Kidney glomerular epithelial cell (primary cell): ENCODE data around the gene ZNF230.

Source experiments
- DNase-seq: peaks from one replicate; lab custom pipeline; 2025; lab: John Stamatoyannopoulos, UW

Gene ZNF230

GRCh38 chr19:44002566-44003460, at the start of gene ZNF230:
Gene ZNF230 (plus strand): TSS chr19:44002957. CDS start chr19:44007079, 4,122 bp downstream.
- peak; percentile 98 for DNase-seq

- no peak for DNase-seq
Measured at GRCh38 chr19:43956827-43957226, 45.9 kb upstream of the ZNF230 start.

- no peak for DNase-seq
Measured at GRCh38 chr19:43957891-43958290, 44.9 kb upstream of the ZNF230 start.

DNA sequence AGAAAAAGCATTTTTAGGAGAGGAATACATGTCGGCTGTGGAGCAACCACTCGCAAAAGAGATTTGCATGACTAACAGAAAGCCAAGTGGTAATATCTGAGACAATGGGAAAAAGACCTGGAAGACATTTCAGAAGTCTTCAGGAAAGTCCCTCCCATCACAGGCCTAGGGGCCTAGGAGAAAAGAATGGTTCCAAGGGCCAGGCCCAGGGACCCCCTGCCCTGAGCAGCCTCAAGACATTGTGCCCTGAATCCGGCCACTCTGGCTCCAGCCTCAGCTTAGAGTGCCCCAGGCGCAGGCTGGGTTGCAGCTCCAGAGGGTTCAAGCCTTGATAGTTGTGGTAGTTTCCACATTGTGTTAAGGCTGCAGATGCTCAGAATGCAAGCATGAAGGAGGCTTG, 42.3 kb upstream of the ZNF230 start:
- DNase-seq: no peak

- DNase-seq: no peak
Measured at GRCh38 chr19:43966079-43966694, 36.6 kb upstream of the ZNF230 start.

GRCh38 chr19:43976732-43977131, 26.0 kb upstream of the ZNF230 start:
- DNase-seq: no peak

- DNase-seq: no peak
Measured at GRCh38 chr19:43983544-43983911, 19.2 kb upstream of the ZNF230 start.

DNA sequence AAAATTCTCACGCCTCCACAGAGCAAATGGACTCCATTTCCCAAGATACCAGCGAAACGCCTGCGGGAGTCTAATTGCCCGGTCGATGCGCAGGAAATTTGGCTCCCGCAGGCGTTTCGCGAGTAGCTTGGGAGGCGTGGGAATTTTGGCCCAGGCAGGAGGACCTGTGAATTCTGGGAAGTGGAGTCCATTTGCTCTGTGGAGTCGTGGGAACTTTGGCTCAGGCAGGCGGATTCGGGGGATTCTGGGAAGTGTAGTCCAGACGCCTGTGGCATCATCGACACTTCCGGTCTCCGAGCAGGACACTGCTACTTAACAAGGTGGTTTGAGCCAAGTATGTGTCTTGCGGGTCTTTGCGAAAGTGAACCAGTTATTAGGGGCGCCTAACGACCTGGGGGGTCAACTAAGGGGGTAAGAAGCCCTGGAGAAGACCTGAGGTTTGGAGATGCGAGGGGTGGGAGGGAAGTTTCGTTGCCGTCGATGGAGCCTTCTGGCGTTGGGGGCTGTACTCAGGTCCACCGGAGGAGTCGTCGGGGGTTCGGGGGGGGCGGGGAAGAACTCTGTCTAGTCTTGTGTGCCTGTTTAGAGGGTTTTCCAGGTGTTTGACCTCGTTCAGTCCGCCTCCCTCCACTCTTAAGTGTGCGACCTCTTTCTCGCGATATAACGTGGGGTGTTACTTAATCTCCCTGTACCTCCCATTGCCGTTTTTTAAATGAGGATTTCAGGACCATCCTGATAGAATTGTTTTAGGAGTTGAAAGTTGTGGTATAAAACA, 18.7 kb upstream of the ZNF230 start, which contains the start of gene ZNF155:
ZNF155 (plus strand) TSS at position 277 of the 775 bp plus-strand sequence. CDS start 4,356 bp downstream, outside the sequence.
- DNase-seq: peak; percentile 98

DNA sequence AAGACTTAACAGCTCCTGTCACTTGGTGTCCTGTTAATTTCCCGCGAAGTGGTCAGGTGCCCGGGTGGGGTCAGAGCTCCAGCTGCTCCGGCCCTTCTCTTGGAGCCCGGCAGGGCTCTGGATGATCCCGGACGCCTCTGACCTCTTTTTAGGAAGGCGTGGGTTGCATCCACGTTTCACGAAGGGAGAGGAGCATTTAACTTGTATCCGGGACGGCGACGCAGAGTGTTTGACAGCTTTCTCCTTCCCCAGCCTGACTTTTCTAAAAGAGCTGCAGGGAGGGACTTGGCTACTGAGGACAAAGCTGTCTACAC, 18.1 kb upstream of the ZNF230 start:
- DNase-seq: no peak

DNA sequence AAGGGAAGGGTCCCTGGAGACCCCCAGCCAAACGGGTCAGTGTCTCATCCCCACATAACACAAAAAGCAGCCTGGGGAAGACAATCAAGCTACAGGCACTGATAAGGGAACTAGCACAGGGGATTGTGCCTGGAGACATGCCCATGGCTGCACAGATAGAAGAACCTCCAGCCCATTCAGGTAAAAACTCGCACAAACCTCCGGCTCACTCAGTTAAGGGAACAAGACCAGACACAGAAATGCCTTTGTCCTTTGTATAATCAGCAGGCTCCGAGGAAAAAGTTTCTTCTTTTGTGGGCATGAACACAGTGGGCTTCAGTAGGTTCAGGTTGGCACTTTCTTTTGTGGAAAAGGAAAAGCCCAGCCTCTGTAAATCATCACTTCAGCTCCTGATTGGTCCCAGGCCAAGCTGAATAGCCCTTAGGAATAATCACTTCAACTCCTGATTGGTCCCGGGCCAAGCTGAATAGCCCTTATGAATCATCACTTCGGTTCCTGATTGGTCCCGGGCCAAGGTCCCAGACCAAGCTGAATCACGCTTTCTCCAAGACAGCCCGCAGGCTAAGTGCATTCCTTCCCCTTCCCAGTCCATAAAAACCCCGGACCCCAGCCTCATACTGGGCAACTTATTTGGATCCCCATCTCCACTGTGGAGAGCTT, 5.0 kb upstream of the ZNF230 start:
- no peak for DNase-seq

DNA sequence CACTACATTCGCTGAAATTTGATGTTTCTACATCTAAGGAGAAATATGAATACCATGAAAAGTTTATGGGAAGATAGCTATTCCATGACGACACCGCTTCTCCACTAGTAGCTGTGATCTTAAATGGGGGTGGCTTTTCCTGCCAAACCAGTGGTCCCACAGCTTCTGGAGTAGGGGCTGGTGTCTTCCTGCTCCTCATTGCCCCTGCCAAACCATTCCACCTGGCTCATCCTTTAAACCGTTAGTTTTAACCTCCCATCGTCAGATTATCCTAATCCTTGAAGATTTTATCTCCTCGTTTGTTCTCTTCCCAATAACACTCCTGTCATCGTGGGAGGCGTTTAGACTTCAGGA, 568 bp upstream of the ZNF230 start:
- no peak for DNase-seq

- peak; percentile 38 for DNase-seq
Measured at GRCh38 chr19:44003461-44004009, 778 bp downstream of the ZNF230 start.

- no peak for DNase-seq
Measured at GRCh38 chr19:44005973-44006372, 3.2 kb downstream of the ZNF230 start.

- no peak for DNase-seq
Measured at GRCh38 chr19:44007473-44007872, 4.7 kb downstream of the ZNF230 start.

DNA sequence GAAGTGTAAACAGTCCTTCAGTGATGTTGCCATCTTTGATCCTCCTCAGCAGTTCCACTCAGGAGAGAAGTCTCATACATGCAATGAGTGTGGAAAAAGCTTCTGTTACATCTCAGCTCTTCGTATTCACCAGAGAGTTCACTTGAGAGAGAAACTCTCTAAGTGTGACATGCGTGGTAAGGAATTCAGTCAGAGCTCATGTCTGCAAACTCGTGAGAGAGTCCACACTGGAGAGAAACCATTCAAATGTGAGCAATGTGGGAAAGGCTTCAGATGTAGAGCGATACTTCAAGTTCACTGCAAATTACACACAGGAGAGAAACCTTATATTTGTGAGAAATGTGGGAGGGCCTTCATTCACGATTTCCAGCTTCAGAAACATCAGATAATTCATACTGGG, 7.7 kb downstream of the ZNF230 start:
- no peak for DNase-seq

- no peak for DNase-seq
Measured at GRCh38 chr19:44019498-44019897, 16.7 kb downstream of the ZNF230 start.

DNA sequence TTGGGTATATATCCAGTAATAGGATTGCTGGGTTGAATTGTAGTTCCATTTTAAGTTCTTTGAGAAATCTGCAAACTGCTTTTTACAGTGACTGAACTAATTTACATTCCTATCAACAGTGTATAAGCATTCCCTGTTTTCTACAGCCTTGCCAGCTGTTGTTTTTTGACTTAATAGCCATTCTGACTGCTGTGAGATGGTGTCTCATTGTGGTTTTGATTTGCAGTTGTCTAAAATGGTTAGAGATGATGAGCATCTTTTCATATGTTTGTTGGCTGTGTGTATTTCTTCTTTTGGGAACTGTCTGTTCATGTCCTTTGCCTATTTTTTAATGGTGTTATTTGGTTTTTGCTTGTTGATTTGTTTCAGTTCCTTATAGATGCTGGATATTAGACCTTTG, 18.5 kb downstream of the ZNF230 start:
- no peak for DNase-seq

- DNase-seq: no peak
Measured at GRCh38 chr19:44024900-44025216, 22.1 kb downstream of the ZNF230 start.

- DNase-seq: peak; percentile 86
Measured at GRCh38 chr19:44025217-44025936, 22.6 kb downstream of the ZNF230 start, which contains the start of gene ZNF222. Gene ZNF222 (plus strand): TSS chr19:44025379. CDS start chr19:44025437, 58 bp downstream.

DNA sequence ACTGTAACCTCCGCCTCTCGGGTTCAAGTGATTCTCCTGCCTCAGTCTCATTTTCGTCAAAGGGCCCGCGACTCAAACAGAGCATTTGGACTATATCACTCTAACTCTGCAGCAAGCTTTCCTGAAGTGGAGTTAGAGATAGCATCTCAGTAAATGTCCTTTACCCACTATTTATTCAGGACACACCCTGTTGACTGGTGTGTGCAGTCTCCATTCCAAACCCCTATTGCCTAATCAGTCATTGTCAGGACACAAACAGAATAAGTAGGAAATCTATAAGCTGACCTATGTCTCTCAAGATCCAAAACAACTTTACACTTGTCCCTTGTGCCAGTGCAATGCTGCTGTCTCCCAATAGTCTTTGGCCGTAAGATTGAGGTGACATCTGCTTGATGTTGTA, 23.9 kb downstream of the ZNF230 start:
- no peak for DNase-seq

DNA sequence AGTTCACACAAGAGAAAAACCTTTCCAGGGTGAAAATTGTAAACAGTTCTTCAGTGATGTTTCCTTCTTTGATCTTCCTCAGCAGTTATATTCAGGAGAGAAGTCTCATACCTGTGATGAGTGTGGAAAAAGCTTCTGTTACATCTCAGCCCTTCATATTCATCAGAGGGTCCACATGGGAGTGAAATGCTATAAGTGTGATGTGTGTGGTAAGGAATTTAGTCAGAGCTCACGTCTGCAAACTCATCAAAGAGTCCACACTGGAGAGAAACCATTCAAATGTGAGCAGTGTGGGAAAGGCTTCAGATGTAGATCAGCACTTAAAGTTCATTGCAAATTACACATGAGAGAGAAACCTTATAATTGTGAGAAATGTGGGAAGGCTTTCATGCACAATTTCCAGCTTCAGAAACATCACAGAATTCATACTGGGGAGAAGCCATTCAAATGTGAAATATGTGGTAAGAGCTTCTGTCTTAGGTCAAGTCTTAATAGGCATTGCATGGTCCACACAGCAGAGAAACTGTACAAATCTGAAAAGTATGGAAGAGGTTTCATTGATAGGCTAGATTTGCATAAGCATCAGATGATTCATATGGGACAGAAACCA, 29.3 kb downstream of the ZNF230 start:
- DNase-seq: no peak
